SK-N-SH treated with all-trans-retinoic acid at 6 μM for 48 hours (cell line): ENCODE measurements around the gene CYP3A7.

Experiments used
- ARNTL ChIP-seq: fragments of 450-650 bp; formaldehyde crosslinking; IDR thresholded peaks from 2 replicates; pipeline ENCODE4 v1.5.0; 2020; ENCODE audit warnings: low read depth, mild to moderate bottlenecking, moderate library complexity, borderline replicate concordance
- CSDC2 ChIP-seq: fragments of 250-450 bp; sonication (Bioruptor Pico); IDR thresholded peaks from 2 replicates; pipeline ENCODE4 v1.5.0; 2020; ENCODE audit warnings: mild to moderate bottlenecking, moderate library complexity
- ISL1 ChIP-seq: fragments of 250-450 bp; sonication (Bioruptor Pico); IDR thresholded peaks from 2 replicates; pipeline ENCODE4 v2.1.2; 2022; ENCODE audit warnings: mild to moderate bottlenecking, moderate library complexity
- OSR1 ChIP-seq: fragments of 250-450 bp; sonication (Bioruptor Pico); IDR thresholded peaks from 2 replicates; pipeline ENCODE4 v1.8.0; 2022; ENCODE audit warnings: moderate library complexity, mild to moderate bottlenecking, inconsistent platforms
- PPARA ChIP-seq: fragments of 250-450 bp; sonication (Bioruptor Pico); IDR thresholded peaks from 2 replicates; pipeline ENCODE4 v1.5.0; 2020; ENCODE audit warnings: mild to moderate bottlenecking, borderline replicate concordance
- RARB ChIP-seq: fragments of 250-450 bp; sonication (Bioruptor Pico); IDR thresholded peaks from 2 replicates; pipeline ENCODE4 v1.8.0; 2021; ENCODE audit warnings: mild to moderate bottlenecking, moderate library complexity
- TCF4 ChIP-seq: fragments of 250-450 bp; sonication (Bioruptor Pico); IDR thresholded peaks from 2 replicates; pipeline ENCODE4 v1.8.0; 2021; ENCODE audit warnings: mild to moderate bottlenecking, moderate library complexity, borderline replicate concordance
- TOX ChIP-seq: fragments of 250-450 bp; sonication (Bioruptor Pico); IDR thresholded peaks from 2 replicates; pipeline ENCODE4 v1.8.0; 2021; ENCODE audit warnings: mild to moderate bottlenecking, moderate library complexity, borderline replicate concordance
- ZC3H10 ChIP-seq: fragments of 250-450 bp; sonication (Bioruptor Pico); IDR thresholded peaks from 2 replicates; pipeline ENCODE4 v1.5.1; 2021; ENCODE audit warnings: mild to moderate bottlenecking, moderate library complexity
- ZFP30 ChIP-seq: fragments of 450-650 bp; formaldehyde crosslinking; IDR thresholded peaks from 2 replicates; pipeline ENCODE4 v1.5.0; 2022; ENCODE audit warnings: mild to moderate bottlenecking, moderate library complexity
- TF ChIP-seq, protein P1 (sequence below): fragments of 250-450 bp; sonication (Bioruptor Pico); IDR thresholded peaks from 2 replicates; pipeline ENCODE4 v1.8.0; 2020; ENCODE audit warnings: mild to moderate bottlenecking, moderate library complexity, borderline replicate concordance
- TF ChIP-seq, protein P2 (sequence below): fragments of 250-450 bp; sonication (Bioruptor Pico); IDR thresholded peaks from 2 replicates; pipeline ENCODE4 v1.8.0; 2021; ENCODE audit warnings: low read depth, mild to moderate bottlenecking, moderate library complexity, borderline replicate concordance
- TF ChIP-seq, protein P3 (sequence below): fragments of 250-450 bp; sonication (Bioruptor Pico); IDR thresholded peaks from 2 replicates; pipeline ENCODE4 v1.5.0; 2020; ENCODE audit warnings: mild to moderate bottlenecking, moderate library complexity
- TF ChIP-seq, protein P4 (sequence below): fragments of 250-450 bp; sonication (Bioruptor Pico); IDR thresholded peaks from 2 replicates; pipeline ENCODE4 v1.5.1; 2020; ENCODE audit warnings: low read depth, mild to moderate bottlenecking, moderate library complexity

DNA sequence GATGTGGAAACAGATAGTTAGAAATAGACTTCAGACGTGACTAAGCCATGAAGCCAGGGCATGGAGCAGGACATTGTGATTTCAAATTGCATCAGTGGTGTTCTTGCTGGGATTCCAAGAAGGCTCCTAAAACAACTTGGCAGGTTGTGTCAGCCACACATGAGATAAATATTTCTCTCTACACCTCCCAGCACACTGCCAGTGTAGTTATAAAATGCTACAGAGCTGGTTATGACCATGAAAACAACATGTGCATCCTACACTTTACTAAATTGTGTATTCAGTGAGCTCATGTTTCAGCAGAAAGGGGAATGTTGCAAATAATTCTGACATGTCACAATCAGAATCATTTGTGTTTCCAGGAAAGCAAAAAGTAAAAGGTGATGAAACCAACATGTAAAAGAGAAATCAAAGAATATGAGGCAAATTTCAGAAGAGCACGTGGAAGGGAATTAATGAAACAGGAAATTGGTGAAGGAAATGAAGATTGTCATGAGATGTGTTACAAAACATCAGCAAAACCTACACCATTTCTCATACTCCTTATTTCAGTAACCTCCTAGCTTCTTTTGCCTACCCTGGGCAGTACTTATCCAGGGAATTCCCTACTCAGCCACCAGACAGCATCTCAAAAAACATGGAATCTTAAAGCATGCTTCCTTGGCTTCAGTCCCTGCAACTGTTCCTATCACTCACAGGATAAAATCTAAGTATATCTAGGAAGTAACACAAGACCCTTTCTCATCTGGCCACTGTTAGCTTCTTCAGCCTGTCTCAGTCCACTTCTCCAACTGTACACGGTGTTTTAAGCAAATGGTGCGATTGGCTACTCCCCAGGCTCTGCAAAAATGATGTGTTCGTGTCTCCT is 5.8 kb upstream of the CYP3A7 start:
- TF ChIP-seq, protein P1, sequence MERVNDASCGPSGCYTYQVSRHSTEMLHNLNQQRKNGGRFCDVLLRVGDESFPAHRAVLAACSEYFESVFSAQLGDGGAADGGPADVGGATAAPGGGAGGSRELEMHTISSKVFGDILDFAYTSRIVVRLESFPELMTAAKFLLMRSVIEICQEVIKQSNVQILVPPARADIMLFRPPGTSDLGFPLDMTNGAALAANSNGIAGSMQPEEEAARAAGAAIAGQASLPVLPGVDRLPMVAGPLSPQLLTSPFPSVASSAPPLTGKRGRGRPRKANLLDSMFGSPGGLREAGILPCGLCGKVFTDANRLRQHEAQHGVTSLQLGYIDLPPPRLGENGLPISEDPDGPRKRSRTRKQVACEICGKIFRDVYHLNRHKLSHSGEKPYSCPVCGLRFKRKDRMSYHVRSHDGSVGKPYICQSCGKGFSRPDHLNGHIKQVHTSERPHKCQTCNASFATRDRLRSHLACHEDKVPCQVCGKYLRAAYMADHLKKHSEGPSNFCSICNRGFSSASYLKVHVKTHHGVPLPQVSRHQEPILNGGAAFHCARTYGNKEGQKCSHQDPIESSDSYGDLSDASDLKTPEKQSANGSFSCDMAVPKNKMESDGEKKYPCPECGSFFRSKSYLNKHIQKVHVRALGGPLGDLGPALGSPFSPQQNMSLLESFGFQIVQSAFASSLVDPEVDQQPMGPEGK (CRISPR knock-in tag): no peak
- TF ChIP-seq, protein P2, sequence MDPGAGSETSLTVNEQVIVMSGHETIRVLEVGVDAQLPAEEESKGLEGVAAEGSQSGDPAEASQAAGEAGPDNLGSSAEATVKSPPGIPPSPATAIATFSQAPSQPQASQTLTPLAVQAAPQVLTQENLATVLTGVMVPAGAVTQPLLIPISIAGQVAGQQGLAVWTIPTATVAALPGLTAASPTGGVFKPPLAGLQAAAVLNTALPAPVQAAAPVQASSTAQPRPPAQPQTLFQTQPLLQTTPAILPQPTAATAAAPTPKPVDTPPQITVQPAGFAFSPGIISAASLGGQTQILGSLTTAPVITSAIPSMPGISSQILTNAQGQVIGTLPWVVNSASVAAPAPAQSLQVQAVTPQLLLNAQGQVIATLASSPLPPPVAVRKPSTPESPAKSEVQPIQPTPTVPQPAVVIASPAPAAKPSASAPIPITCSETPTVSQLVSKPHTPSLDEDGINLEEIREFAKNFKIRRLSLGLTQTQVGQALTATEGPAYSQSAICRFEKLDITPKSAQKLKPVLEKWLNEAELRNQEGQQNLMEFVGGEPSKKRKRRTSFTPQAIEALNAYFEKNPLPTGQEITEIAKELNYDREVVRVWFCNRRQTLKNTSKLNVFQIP: no peak
- TF ChIP-seq RARB (CRISPR knock-in tag): no peak
- TF ChIP-seq CSDC2 (CRISPR knock-in tag): no peak
- TF ChIP-seq ISL1: no peak
- TF ChIP-seq ZC3H10 (CRISPR knock-in tag): no peak
- TF ChIP-seq TCF4 (CRISPR knock-in tag): no peak
- no peak for TF ChIP-seq ARNTL (CRISPR knock-in tag)
- TF ChIP-seq, protein P3, sequence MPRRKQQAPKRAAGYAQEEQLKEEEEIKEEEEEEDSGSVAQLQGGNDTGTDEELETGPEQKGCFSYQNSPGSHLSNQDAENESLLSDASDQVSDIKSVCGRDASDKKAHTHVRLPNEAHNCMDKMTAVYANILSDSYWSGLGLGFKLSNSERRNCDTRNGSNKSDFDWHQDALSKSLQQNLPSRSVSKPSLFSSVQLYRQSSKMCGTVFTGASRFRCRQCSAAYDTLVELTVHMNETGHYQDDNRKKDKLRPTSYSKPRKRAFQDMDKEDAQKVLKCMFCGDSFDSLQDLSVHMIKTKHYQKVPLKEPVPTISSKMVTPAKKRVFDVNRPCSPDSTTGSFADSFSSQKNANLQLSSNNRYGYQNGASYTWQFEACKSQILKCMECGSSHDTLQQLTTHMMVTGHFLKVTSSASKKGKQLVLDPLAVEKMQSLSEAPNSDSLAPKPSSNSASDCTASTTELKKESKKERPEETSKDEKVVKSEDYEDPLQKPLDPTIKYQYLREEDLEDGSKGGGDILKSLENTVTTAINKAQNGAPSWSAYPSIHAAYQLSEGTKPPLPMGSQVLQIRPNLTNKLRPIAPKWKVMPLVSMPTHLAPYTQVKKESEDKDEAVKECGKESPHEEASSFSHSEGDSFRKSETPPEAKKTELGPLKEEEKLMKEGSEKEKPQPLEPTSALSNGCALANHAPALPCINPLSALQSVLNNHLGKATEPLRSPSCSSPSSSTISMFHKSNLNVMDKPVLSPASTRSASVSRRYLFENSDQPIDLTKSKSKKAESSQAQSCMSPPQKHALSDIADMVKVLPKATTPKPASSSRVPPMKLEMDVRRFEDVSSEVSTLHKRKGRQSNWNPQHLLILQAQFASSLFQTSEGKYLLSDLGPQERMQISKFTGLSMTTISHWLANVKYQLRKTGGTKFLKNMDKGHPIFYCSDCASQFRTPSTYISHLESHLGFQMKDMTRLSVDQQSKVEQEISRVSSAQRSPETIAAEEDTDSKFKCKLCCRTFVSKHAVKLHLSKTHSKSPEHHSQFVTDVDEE: no peak
- TF ChIP-seq ZFP30 (CRISPR knock-in tag): no peak
- TF ChIP-seq TOX (CRISPR knock-in tag): no peak
- TF ChIP-seq OSR1: no peak
- TF ChIP-seq, protein P4, sequence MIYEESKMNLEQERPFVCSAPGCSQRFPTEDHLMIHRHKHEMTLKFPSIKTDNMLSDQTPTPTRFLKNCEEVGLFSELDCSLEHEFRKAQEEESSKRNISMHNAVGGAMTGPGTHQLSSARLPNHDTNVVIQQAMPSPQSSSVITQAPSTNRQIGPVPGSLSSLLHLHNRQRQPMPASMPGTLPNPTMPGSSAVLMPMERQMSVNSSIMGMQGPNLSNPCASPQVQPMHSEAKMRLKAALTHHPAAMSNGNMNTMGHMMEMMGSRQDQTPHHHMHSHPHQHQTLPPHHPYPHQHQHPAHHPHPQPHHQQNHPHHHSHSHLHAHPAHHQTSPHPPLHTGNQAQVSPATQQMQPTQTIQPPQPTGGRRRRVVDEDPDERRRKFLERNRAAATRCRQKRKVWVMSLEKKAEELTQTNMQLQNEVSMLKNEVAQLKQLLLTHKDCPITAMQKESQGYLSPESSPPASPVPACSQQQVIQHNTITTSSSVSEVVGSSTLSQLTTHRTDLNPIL (CRISPR knock-in tag): no peak
- no peak for TF ChIP-seq PPARA (CRISPR knock-in tag)
